Measurements from ENCODE around the gene MPC1. TPM values are rescaled to one million over a fixed set of nuclear protein-coding genes. Genes with fewer than 3 reads are reported as not detected.

Gene MPC1
- total RNA-seq, 1 donor from 2014 or later, result 19.1 TPM

DNA sequence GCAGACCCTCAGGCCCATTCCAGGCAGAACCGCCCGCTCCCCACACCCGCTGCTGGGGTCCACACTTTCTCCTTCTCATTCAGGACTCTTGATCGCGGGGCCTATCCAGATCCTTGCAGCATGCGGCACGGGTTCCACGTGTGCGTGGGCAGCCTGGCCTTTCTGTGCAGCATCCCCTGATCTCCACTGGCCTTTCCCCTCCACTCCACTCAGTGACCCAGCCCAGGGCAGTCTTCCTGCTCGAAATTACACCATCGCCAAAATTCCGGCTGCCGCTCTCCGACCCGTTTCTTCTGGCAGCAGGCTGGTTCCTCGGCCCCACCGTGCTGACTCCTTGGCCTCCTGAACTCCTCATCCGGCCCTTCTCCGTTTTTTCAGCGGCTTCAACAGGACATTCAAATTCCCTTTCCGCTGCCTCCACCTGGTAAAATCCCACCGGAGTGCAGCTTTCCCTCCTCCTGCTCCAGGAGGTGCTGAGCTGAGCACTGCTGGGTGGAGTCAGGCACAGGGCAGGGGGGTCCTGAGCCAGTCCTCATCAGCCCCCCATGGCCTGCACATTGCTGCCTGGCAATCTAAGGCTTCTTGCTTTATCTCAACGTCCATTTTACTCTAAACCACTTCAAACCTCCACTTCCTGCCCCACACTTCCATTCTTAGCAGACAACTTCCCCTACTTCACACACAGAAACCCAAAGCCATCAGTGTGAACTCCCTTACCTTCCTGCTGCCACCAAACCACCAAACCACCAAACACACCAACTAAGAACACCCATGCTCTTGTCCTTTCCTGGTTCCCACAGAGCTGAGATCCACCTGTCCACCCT is 49.4 kb downstream of the MPC1 start:
- peaks cover 33% of the 10 kb centered on the region for H3K4me1 Mint-ChIP-seq (ENCODE audit: low read depth)

GRCh38 chr6:166331503-166332415 is 51.0 kb downstream of the MPC1 start:
- H3K4me3 Mint-ChIP-seq, result no peak overlapping the region
- peaks cover 3% of the 10 kb centered on the region for H3K27me3 Mint-ChIP-seq (ENCODE audit: insufficient read depth)
- no peak overlapping the region for H3K27ac Mint-ChIP-seq
- peaks cover 35% of the 10 kb centered on the region for H3K36me3 Mint-ChIP-seq (ENCODE audit: low read depth)
- peaks cover 33% of the 10 kb centered on the region for H3K4me1 Mint-ChIP-seq (ENCODE audit: low read depth)
- intact Hi-C loops (cut with micrococcal nuclease), result loop anchor here (2.0 kb wide), 1 partner anchor 295 kb away; the partner anchor contains the start of gene RPS6KA2
- no peak for DNase-seq (ENCODE audit: low spot score)
- no peaks in the 10 kb centered on the region for H3K9me3 Mint-ChIP-seq

More for the DNA sequence above, 49.4 kb downstream of the MPC1 start:
- Mint-ChIP-seq H3K9me3 (no peaks in the 10 kb centered on the region), H3K27me3 (ENCODE audit: insufficient read depth) (peaks cover 3% of the 10 kb centered on the region), H3K36me3 (ENCODE audit: low read depth) (peaks cover 45% of the 10 kb centered on the region), H3K27ac (peak overlapping the region; percentile 19), H3K4me3 (peak overlapping the region; percentile 38)
- peak; percentile 47 for DNase-seq (ENCODE audit: low spot score)
- intact Hi-C loops (cut with micrococcal nuclease), result loop anchor here (1.0 to 2.0 kb wide), 2 partner anchors 8 to 293 kb away; partner anchors contain the start of gene RPS6KA2

DNA sequence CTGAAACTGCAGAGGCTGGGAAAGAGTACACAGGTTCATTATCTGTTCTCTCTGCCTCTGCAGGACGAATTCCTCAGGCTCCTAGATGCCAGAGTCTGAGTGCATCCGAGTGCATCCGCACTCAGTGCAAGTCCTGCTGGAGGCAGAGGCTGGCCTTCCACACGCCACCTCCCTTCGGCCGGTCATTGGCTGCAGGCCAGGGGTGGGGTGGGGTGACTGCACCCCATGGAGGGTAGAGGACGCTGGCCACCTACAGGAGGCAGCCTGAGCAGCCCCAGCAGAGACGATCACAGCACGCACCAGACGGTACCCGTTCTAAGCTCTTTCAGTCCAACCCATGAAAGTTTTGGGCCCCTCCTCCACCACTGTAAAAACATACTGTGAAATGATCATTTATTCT is 52.1 kb downstream of the MPC1 start:
- Mint-ChIP-seq H3K27ac (no peak overlapping the region), H3K4me3 (no peak overlapping the region), H3K27me3 (ENCODE audit: insufficient read depth) (peaks cover 3% of the 10 kb centered on the region), H3K4me1 (ENCODE audit: low read depth) (peaks cover 33% of the 10 kb centered on the region), H3K36me3 (ENCODE audit: low read depth) (peaks cover 41% of the 10 kb centered on the region), H3K9me3 (no peaks in the 10 kb centered on the region)
- intact Hi-C loops (cut with micrococcal nuclease), result no loop called here
- no peak for DNase-seq (ENCODE audit: low spot score)

DNA sequence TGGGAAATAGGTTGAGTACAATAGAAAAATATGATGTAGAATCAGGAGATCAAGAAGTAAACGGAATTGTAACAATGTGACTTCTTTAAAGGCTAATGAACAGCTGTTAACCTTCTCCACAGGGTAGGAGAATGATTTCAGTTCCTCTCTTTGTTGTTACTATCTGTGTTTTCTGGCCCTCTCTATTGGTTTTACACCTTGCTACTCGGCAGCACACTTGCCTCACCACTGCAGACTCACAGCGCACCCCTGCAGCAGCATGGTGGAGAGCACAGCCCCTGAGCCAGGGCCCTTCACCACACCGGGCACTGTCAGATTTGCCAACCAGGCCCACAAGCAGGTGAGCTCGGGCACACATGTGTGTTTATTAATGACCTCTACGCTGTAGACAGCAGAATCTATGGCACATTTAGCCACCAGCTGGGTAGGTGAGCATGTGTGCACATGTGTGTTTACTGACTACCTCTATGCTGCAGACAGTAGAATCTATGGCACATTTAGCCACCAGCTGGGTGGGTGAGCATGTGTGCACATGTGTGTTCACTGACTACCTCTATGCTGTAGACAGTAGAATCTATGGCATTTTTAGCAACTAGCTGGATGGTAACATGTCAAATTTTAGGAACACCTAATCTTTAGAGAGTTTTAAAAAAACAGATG is 57.2 kb downstream of the MPC1 start:
- Mint-ChIP-seq H3K27me3 (ENCODE audit: insufficient read depth) (no peaks in the 10 kb centered on the region), H3K4me3 (no peak overlapping the region), H3K27ac (no peak overlapping the region), H3K4me1 (ENCODE audit: low read depth) (no peaks in the 10 kb centered on the region), H3K36me3 (ENCODE audit: low read depth) (peaks cover 36% of the 10 kb centered on the region), H3K9me3 (no peaks in the 10 kb centered on the region)
- DNase-seq (ENCODE audit: low spot score), result no peak
- intact Hi-C loops (cut with micrococcal nuclease), result loop anchor here (1.0 kb wide), 1 partner anchor 10 kb away; no protein-coding TSS in a partner anchor

GRCh38 chr6:166323395-166323794 is 59.3 kb downstream of the MPC1 start:
- no peaks in the 10 kb centered on the region for H3K27me3 Mint-ChIP-seq (ENCODE audit: insufficient read depth)
- DNase-seq (ENCODE audit: low spot score), result no peak
- no peak overlapping the region for H3K4me3 Mint-ChIP-seq
- H3K9me3 Mint-ChIP-seq, result no peaks in the 10 kb centered on the region
- no peaks in the 10 kb centered on the region for H3K4me1 Mint-ChIP-seq (ENCODE audit: low read depth)
- intact Hi-C loops (cut with micrococcal nuclease), result no loop called here
- H3K36me3 Mint-ChIP-seq (ENCODE audit: low read depth), result peaks cover 41% of the 10 kb centered on the region
- H3K27ac Mint-ChIP-seq, result no peak overlapping the region

DNA sequence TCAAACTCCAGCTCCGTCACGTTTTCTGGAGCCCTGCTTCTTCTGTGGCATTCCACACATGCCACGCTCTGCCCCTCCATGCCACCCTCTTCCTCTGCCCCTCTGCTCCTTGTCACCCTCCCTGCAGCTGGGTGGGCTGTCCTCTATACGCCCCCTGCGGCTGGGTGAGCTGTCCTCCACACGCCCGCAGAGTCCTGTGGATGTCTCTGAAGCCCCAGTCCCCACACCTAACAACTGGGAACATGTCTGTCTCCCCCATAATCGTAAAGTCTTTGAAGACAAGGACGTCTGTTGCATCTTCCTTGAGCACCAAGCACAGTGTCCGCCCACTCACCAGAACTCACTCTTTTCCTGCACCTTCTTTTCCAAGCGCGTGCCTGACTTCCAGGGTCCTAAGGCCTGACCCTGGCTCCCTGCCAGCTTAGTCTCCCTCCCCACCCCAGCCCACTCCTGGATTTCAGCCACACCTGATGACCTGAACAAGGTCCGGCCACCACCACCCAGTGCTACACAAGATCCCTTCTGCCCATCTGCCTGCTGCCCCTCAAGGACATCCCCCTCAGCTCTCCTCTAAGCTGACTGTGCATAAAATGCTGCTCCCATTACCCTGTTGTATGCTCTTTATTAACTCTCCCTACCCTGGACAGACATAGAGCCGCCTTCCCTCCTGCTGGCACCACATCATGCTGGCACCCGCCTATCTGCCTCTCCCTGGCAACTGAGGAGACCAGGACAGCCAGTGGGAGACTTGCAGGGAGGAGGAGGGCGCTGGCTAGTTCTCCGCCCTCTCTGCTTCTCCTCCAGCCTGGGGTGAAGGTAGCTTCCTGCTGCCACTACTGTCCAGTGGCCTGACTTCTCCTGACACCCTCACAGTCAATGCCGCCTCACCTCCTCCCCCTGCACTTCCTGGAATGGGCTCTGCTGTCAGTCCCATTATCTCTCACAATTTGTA is 63.8 kb downstream of the MPC1 start:
- Mint-ChIP-seq H3K4me3 (no peak overlapping the region), H3K4me1 (ENCODE audit: low read depth) (no peaks in the 10 kb centered on the region), H3K27ac (no peak overlapping the region), H3K36me3 (ENCODE audit: low read depth) (peaks cover 14% of the 10 kb centered on the region), H3K27me3 (ENCODE audit: insufficient read depth) (no peaks in the 10 kb centered on the region), H3K9me3 (no peaks in the 10 kb centered on the region)
- intact Hi-C loops (cut with micrococcal nuclease), result no loop called here
- DNase-seq (ENCODE audit: low spot score), result no peak

DNA sequence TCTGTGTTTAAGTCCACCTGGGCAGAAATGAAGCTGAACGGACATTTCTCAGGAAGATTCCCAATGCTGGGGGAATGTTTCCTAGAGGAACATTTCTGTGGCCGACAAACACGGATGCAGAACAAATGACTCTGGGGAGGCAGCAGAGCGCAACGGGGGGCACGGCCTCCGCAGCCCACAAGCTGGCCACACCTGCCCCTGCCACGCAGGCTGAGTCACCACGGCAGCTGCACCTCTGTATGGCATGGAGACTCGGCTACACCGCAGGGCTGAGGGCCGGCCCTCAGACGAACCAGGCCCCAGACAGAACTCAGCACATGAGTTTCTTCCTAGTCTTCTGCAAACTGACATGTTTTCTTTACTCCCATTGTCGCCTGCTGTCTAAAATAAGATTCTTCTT is 64.5 kb downstream of the MPC1 start:
- Mint-ChIP-seq H3K36me3 (ENCODE audit: low read depth) (peaks cover 10% of the 10 kb centered on the region), H3K9me3 (no peaks in the 10 kb centered on the region), H3K27me3 (ENCODE audit: insufficient read depth) (no peaks in the 10 kb centered on the region), H3K4me3 (no peak overlapping the region), H3K4me1 (ENCODE audit: low read depth) (no peaks in the 10 kb centered on the region), H3K27ac (no peak overlapping the region)
- DNase-seq (ENCODE audit: low spot score), result no peak
- intact Hi-C loops (cut with micrococcal nuclease), result no loop called here

GRCh38 chr6:166317261-166318212 is 65.2 kb downstream of the MPC1 start:
- Mint-ChIP-seq H3K27ac (no peak overlapping the region), H3K36me3 (ENCODE audit: low read depth) (peaks cover 8% of the 10 kb centered on the region), H3K9me3 (no peaks in the 10 kb centered on the region), H3K27me3 (ENCODE audit: insufficient read depth) (no peaks in the 10 kb centered on the region), H3K4me3 (no peak overlapping the region), H3K4me1 (ENCODE audit: low read depth) (no peaks in the 10 kb centered on the region)
- DNase-seq (ENCODE audit: low spot score), result no peak
- intact Hi-C loops (cut with micrococcal nuclease), result no loop called here

- intact Hi-C loops (cut with micrococcal nuclease), result loop anchor here (1.0 kb wide), 1 partner anchor 11 kb away; no protein-coding TSS in a partner anchor
- Mint-ChIP-seq H3K27ac (no peak overlapping the region), H3K4me1 (ENCODE audit: low read depth) (no peaks in the 10 kb centered on the region), H3K27me3 (ENCODE audit: insufficient read depth) (peaks cover 4% of the 10 kb centered on the region), H3K4me3 (no peak overlapping the region), H3K36me3 (ENCODE audit: low read depth) (peaks cover 8% of the 10 kb centered on the region), H3K9me3 (no peaks in the 10 kb centered on the region)
- no peak for DNase-seq (ENCODE audit: low spot score)
Observed at GRCh38 chr6:166315436-166315835, 67.3 kb downstream of the MPC1 start.
